GM23248 (cell line): Measurements from ENCODE around the gene IFIT1. TPM values are rescaled to one million over a fixed set of nuclear protein-coding genes. Genes with fewer than 3 reads are reported as not detected.
A peak's percentile ranks its signal among the peaks of the same experiment; 100 is the strongest.

Experiments
- DNase-seq: peaks from one replicate; pipeline ENCODE4 v3.0.0-alpha.2; 2015
- H2AFZ ChIP-seq: fragments of 200-600 bp; sonication (generic); 2 replicates; pipeline ENCODE4 v1.6.1; 2016; ENCODE audit warnings: antibody characterized with exemption
- H3F3A ChIP-seq: fragments of 200-600 bp; sonication (generic); 2 replicates; pipeline ENCODE4 v1.6.1; 2016; ENCODE audit warnings: mild to moderate bottlenecking, antibody characterized with exemption, mixed run types; ENCODE audit not compliant: insufficient read depth
- H3K27ac ChIP-seq: fragments of 200-600 bp; sonication (generic); 2 replicates; pipeline ENCODE4 v1.5.1; 2016; ENCODE audit warnings: mild to moderate bottlenecking
- H3K27me3 ChIP-seq: fragments of 200-600 bp; sonication (generic); replicated peaks from 2 replicates; pipeline ENCODE4 v1.6.1; 2016; ENCODE audit warnings: mild to moderate bottlenecking; ENCODE audit not compliant: insufficient read depth
- H3K36me3 ChIP-seq: fragments of 200-600 bp; sonication (generic); 2 replicates; pipeline ENCODE4 v1.6.1; 2016; ENCODE audit warnings: low read depth, mild to moderate bottlenecking
- H3K4me1 ChIP-seq: fragments of 200-600 bp; sonication (generic); 2 replicates; pipeline ENCODE4 v1.6.1; 2016; ENCODE audit warnings: mild to moderate bottlenecking; ENCODE audit not compliant: insufficient read depth
- H3K4me2 ChIP-seq: fragments of 200-600 bp; sonication (generic); one replicate; pipeline ENCODE4 v1.6.1; 2016; ENCODE audit warnings: mild to moderate bottlenecking; ENCODE audit not compliant: unreplicated experiment
- H3K4me3 ChIP-seq: fragments of 200-600 bp; sonication (generic); 2 replicates; pipeline ENCODE4 v1.5.1; 2016; ENCODE audit warnings: mild to moderate bottlenecking
- H3K79me2 ChIP-seq: fragments of 200-600 bp; sonication (generic); 2 replicates; pipeline ENCODE4 v1.6.1; 2016; ENCODE audit warnings: mild to moderate bottlenecking; ENCODE audit not compliant: insufficient read depth
- H3K9ac ChIP-seq: fragments of 200-600 bp; sonication (generic); 2 replicates; pipeline ENCODE4 v1.6.1; 2016; ENCODE audit warnings: mild to moderate bottlenecking
- H3K9me2 ChIP-seq: fragments of 200-600 bp; sonication (generic); 2 replicates; pipeline ENCODE4 v1.6.1; 2016; ENCODE audit warnings: mixed run types, mild to moderate bottlenecking, moderate library complexity; ENCODE audit not compliant: insufficient read depth
- H3K9me3 ChIP-seq: fragments of 200-600 bp; sonication (generic); one replicate; pipeline ENCODE4 v1.6.1; 2017; ENCODE audit warnings: low read depth
- H4K20me1 ChIP-seq: fragments of 200-600 bp; sonication (generic); 2 replicates; pipeline ENCODE4 v1.6.0; 2016; ENCODE audit not compliant: insufficient read depth
- EZH2 ChIP-seq: fragments of 200-600 bp; sonication (generic); IDR thresholded peaks from 2 replicates; pipeline ENCODE4 v1.6.1; 2018; ENCODE audit warnings: antibody characterized with exemption, mild to moderate bottlenecking; ENCODE audit not compliant: insufficient read depth, poor library complexity, severe bottlenecking
- EZH2phosphoT487 ChIP-seq: fragments of 200-600 bp; sonication (generic); IDR thresholded peaks from 2 replicates; pipeline ENCODE4 v1.6.1; 2018; ENCODE audit warnings: antibody characterized with exemption, moderate library complexity, mild to moderate bottlenecking, low read depth; ENCODE audit not compliant: insufficient read depth
- WGBS, 2 experiments: methylation state at CpG; one replicate each; pipeline ENCODE4 v1.1.6; 2015 to 2017; ENCODE audit warnings: low lambda C conversion rate in 2 of 2, low coverage in 1 of 2; ENCODE audit errors: missing lambda C conversion rate in 2 of 2; 5-methylcytosine and 5-hydroxymethylcytosine counted together
- in situ Hi-C: fragments of 300-500 bp; cut with MboI; formaldehyde crosslinking; loops from 2 replicates; pipeline ENCODE4 v1.15.0; 2020
- polyA plus RNA-seq: library from polyadenylated mRNA; unstranded; fragments of >200 nt; fragmentation: Nextera tagmentation; extraction: Ambion mirVana; gene quantifications from 2 replicates; pipeline ENCODE4 v1.2.1, GENCODE V29; 2016
- total RNA-seq: library from RNA; depleted of rRNA; stranded (reverse); fragments of >200 nt; shearing (Covaris generic); gene quantifications from 2 replicates; pipeline ENCODE4 v1.2.3, GENCODE V29; 2014

IFIT1 gene
- total and polyA plus RNA-seq, 2 experiments from 2014 or later: 15.7 to 18.6 TPM

GRCh38 chr10:89345367-89346000 lies 46.9 kb upstream of the IFIT1 start:
- Histone ChIP-seq H3K9me2 (peaks cover 5% of the 10 kb centered on the region; the same call in 1 of the 2 replicates), H2AFZ (no peak overlapping the region), H3K4me2 (no peak overlapping the region), H3K4me3 (no peak overlapping the region), H4K20me1 (no peaks in the 10 kb centered on the region), H3K79me2 (no peaks in the 10 kb centered on the region), H3F3A (peaks cover 21% of the 10 kb centered on the region), H3K4me1 (peaks cover 16% of the 10 kb centered on the region), H3K27ac (no peak overlapping the region), H3K9ac (no peak overlapping the region), H3K36me3 (no peaks in the 10 kb centered on the region), H3K27me3 (no peaks in the 10 kb centered on the region), H3K9me3 (no peaks in the 10 kb centered on the region)
- no peak for DNase-seq
- in situ Hi-C loops: no loop called here
- TF ChIP-seq EZH2phosphoT487 (no peak), EZH2 (no peak)
- WGBS, 2 experiments: 94 to 96% methylated on average over 4 of the region's 4 CpGs

- Histone ChIP-seq H2AFZ (no peak overlapping the region), H3K9ac (no peak overlapping the region), H3K79me2 (no peaks in the 10 kb centered on the region), H3K4me3 (no peak overlapping the region), H3K4me2 (no peak overlapping the region), H4K20me1 (no peaks in the 10 kb centered on the region), H3K9me2 (peaks cover 5% of the 10 kb centered on the region; the same call in 1 of the 2 replicates), H3K4me1 (peaks cover 28% of the 10 kb centered on the region), H3K36me3 (no peaks in the 10 kb centered on the region), H3K27me3 (no peaks in the 10 kb centered on the region), H3K9me3 (no peaks in the 10 kb centered on the region), H3F3A (peaks cover 33% of the 10 kb centered on the region), H3K27ac (no peak overlapping the region)
- peak; percentile 57 for DNase-seq
- in situ Hi-C loops: no loop called here
- TF ChIP-seq EZH2 (no peak), EZH2phosphoT487 (no peak)
- WGBS, 2 experiments: 98% methylated on average over 4 of the region's 4 CpGs
Observed at GRCh38 chr10:89346405-89347254, 45.8 kb upstream of the IFIT1 start.

- Histone ChIP-seq H2AFZ (no peak overlapping the region), H3F3A (peaks cover 34% of the 10 kb centered on the region), H3K36me3 (no peaks in the 10 kb centered on the region), H3K27ac (no peak overlapping the region), H3K79me2 (no peaks in the 10 kb centered on the region), H3K4me3 (no peak overlapping the region), H3K9me3 (no peaks in the 10 kb centered on the region), H3K9me2 (peaks cover 5% of the 10 kb centered on the region; the same call in 1 of the 2 replicates), H3K27me3 (no peaks in the 10 kb centered on the region), H3K4me1 (peaks cover 33% of the 10 kb centered on the region), H3K4me2 (no peak overlapping the region), H4K20me1 (no peaks in the 10 kb centered on the region), H3K9ac (no peak overlapping the region)
- 81 to 82% methylated on average over 7 of the region's 7 CpGs for WGBS, 2 experiments
- TF ChIP-seq EZH2 (no peak), EZH2phosphoT487 (no peak)
- DNase-seq: no peak
- in situ Hi-C loops: no loop called here
Observed at GRCh38 chr10:89347701-89348457, 44.5 kb upstream of the IFIT1 start.

- Histone ChIP-seq H3F3A (peaks cover 39% of the 10 kb centered on the region), H3K27ac (no peak overlapping the region), H2AFZ (no peak overlapping the region), H3K9me2 (peaks cover 5% of the 10 kb centered on the region; the same call in 1 of the 2 replicates), H3K9ac (no peak overlapping the region), H3K27me3 (no peaks in the 10 kb centered on the region), H3K36me3 (no peaks in the 10 kb centered on the region), H3K9me3 (no peaks in the 10 kb centered on the region), H3K4me1 (peaks cover 37% of the 10 kb centered on the region), H4K20me1 (no peaks in the 10 kb centered on the region), H3K4me3 (no peak overlapping the region), H3K4me2 (no peak overlapping the region), H3K79me2 (no peaks in the 10 kb centered on the region)
- DNase-seq: no peak
- in situ Hi-C loops: no loop called here
- TF ChIP-seq EZH2phosphoT487 (no peak), EZH2 (no peak)
- WGBS, 2 experiments: 91 to 95% methylated on average over 5 of the region's 5 CpGs
Observed at GRCh38 chr10:89348481-89348880, 43.9 kb upstream of the IFIT1 start.
